Testis (tissue), 2 donors: ENCODE results near the gene STYXL1.

Experiments used
- CTCF ChIP-seq, 3 experiments: fragments of 450-650 bp in 2 of 3; fragments of 200-600 bp in 1 of 3; sonication (generic) in 1 of 3; IDR thresholded peaks; one replicate each; pipeline ENCODE4 v1.5.1; 2016 to 2019; ENCODE audit warnings: antibody characterized with exemption in 3 of 3, mild to moderate bottlenecking in 2 of 3, moderate library complexity in 1 of 3
- POLR2A ChIP-seq: fragments of 450-650 bp; IDR thresholded peaks from one replicate; pipeline ENCODE4 v1.6.1; 2017; ENCODE audit warnings: antibody characterized with exemption, mild to moderate bottlenecking, moderate library complexity

GRCh38 chr7:75987805-75988567 is 59.8 kb downstream of the STYXL1 start:
- TF ChIP-seq POLR2A, result no peak
- no peak for TF ChIP-seq CTCF (IDR thresholded peaks at IDR 0.05)
